HG02759 (cell line): ENCODE data around the gene NOS3.
"Not testable (repeated sequence)": the region's sequence is repeated elsewhere in the genome, so short reads cannot be mapped to it uniquely, and the experiment has no call there.

Source experiments
- ATAC-seq: cut with Tn5 transposase; IDR thresholded peaks from one replicate; pipeline ENCODE4 v1.9.1; 2021; ENCODE audit warnings: mild to moderate bottlenecking, moderate library complexity; ENCODE audit not compliant: unreplicated experiment

Gene NOS3

DNA sequence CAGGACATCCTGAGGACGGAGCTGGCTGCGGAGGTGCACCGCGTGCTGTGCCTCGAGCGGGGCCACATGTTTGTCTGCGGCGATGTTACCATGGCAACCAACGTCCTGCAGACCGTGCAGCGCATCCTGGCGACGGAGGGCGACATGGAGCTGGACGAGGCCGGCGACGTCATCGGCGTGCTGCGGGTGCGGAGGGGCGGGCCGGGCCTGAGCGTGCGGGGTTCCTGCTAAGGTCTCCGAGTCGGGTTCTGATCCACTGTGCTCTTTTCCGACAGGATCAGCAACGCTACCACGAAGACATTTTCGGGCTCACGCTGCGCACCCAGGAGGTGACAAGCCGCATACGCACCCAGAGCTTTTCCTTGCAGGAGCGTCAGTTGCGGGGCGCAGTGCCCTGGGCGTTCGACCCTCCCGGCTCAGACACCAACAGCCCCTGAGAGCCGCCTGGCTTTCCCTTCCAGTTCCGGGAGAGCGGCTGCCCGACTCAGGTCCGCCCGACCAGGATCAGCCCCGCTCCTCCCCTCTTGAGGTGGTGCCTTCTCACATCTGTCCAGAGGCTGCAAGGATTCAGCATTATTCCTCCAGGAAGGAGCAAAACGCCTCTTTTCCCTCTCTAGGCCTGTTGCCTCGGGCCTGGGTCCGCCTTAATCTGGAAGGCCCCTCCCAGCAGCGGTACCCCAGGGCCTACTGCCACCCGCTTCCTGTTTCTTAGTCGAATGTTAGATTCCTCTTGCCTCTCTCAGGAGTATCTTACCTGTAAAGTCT is 23.1 kb downstream of the NOS3 start:
- ATAC-seq: peak; percentile 42

- no peak for ATAC-seq
These were observed 24.1 kb downstream of the NOS3 start for GRCh38 chr7:151014950-151015349.

GRCh38 chr7:151015967-151016366 is 25.1 kb downstream of the NOS3 start:
- no peak for ATAC-seq

DNA sequence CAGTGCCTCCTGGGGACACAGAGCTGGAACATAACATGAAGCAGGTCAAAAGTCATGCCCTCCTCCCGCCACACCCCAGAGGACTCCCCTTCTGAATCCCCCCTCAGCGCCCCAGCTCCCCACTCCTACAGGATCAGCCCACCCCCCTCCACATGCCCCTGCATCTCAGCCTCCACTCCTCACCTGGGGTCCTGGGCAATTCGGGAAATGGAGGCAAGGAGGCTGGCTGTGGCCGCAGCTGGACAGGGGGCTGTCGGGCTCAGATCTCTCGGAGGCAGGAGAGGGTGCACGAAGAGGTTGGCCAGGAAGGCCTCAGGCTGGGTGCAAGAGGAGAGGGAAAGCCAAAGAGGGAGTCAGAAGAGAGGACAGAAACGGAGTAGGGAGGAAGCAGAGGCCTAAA is 25.7 kb downstream of the NOS3 start:
- ATAC-seq: no peak

DNA sequence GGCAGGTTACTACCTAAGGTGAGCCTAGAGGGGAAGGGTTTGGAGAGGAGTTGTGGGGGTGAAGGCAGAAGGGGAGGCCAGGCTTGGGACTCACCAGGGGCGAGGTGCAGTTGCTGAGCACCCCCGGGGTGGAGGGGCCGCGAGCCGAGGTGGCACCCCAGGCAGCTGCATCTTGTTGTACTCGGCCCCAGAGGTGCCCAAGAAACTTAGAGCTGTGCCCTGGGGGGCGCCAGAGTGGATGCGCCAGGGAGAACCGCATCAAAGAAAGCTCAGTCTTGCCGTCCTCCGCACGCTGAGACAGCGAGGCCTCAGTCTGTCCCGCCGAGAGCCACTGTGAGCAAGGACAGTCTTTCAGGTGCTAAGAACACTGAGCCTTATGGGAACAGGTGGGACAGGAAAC is 26.1 kb downstream of the NOS3 start:
- no peak for ATAC-seq

GRCh38 chr7:151017370-151017952 is 26.6 kb downstream of the NOS3 start:
- ATAC-seq: no peak

DNA sequence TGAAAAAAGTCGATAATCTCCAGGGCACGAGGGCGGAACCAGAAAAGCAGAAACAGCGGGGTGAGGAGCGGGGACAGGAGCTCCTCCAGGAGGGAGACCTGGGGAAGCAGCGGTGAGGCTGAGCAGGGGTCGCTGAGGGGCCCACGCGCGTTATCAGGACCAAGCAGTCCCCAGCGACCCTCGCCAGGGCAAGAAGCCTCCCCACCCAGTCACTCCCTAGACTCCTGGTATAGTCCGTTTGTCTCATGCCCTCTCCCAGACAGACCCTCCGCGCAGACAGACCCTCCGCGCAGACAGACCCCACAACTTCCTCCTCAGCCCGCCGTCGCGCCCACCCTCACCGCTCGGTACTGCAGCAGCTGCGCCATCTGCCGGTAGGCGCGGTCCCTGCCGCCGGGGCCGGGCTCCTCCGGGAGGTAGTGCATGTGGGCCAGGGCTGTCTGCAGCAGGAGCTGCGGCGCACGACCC is 27.2 kb downstream of the NOS3 start:
- peak; percentile 66 for ATAC-seq

GRCh38 chr7:151018421-151019129 is 27.8 kb downstream of the NOS3 start:
- ATAC-seq: no peak

DNA sequence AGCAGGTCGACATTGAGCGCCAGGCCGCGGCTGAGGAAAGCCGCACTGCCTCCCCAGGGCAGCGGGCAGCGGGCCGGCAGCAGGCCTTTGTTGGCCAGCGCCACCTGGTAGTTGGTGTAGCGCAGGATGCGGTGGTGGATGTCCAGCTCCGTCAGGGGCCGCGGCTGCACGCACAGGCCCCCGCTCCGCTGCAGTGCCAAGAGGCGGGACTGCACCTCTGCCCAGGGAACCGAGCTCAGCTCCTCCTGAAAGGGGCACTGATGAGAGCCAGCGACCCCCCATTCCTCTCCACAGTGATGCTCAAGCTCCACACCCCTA is 28.3 kb downstream of the NOS3 start:
- ATAC-seq: no peak

DNA sequence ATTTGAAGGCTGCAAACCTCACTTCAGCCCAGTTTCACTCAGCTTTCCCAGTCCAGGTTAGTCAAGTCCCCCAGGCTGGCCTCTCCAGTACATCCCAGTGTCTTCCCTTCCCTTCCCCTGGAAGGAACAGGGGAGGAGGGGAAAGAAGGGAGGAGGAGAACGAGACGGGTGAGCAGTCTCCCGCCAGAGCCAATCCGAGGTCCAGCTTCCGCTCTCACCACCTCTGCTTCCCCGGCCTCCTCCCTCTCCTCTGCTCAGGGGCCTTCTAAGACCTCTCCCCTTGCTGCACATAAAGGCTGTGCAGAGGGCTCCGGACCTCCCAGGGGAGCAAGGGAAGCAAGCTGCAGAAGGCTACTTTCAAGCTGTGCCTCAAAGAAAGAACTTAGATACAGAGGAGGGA is 29.4 kb downstream of the NOS3 start:
- no peak for ATAC-seq

DNA sequence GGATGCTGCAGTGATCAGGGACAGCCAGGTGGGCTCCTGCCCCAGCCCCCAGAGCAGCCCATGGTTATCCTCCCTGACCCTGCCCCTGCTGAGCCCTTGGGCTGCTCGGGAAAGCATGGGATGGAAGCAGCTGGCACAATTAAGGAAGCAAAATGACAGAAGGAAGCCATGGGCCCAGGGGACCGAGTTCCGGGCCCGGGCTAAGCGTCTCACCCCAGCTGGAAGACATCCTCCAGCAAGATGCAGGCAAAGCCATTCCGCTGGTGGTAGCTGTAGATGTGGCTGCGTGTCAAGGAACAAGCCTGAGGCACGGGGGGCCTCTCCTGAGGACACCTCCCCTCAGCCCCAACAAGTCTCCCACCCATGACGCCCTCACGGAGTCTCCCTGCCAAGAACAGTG is 32.4 kb downstream of the NOS3 start:
- no peak for ATAC-seq

DNA sequence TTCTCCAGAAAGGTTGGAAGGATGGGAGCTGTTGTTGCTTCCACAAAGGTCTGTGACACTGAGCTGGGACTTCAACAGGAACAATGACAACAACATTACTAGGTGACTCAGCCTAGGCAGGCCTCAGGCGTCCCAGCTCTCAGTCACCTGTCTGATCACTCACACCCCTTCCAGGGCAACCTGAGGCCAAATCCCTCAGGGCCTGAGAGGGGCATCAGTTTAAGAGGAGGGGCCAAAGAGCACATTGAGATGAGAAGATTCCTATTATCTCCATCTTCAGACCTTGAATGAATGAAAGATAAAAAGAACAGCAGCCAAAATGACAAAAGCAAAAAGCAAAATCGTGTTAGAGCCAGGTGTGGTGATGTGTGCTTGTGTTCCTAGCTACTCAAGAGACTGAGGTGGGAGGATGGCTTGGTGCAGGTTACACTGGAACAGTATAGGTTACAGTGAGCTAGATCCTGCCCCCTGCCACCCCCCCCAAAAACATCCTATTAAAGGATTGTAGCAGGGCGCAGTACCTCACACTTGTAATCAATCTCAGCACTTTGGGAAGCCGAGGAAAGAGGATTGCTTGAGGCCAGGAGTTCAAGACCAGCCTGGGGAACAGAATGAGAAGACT is 33.7 kb downstream of the NOS3 start, which contains the start of gene ATG9B:
Gene ATG9B (minus strand): TSS at position 60 of the 622 bp plus-strand sequence. CDS start 71 bp downstream, outside the sequence.
- ATAC-seq: no peak

- ATAC-seq: no peak
These were observed 35.3 kb downstream of the NOS3 start for GRCh38 chr7:151025924-151026671.

GRCh38 chr7:151026771-151027727 is 36.2 kb downstream of the NOS3 start:
- not testable (repeated sequence) for ATAC-seq

DNA sequence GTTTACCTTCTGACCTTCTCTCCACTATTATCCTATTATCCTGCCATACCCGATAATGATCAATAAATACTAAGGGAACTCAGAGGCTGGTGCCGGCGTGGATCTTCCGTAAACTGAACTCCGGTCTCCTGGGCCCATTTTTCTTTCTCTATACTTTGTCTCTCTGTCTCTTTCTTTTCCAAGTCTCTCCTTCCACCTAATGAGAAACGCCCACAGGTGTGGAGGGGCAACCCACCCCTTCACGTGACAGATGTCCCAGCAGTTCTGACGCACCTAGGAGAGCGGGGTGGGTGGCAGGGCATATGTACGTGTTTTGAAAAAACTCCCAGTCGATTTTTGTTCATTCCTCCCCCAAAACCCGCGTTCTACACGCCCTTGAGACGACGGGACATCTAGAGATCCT is 36.9 kb downstream of the NOS3 start:
- peak; percentile 1 for ATAC-seq

DNA sequence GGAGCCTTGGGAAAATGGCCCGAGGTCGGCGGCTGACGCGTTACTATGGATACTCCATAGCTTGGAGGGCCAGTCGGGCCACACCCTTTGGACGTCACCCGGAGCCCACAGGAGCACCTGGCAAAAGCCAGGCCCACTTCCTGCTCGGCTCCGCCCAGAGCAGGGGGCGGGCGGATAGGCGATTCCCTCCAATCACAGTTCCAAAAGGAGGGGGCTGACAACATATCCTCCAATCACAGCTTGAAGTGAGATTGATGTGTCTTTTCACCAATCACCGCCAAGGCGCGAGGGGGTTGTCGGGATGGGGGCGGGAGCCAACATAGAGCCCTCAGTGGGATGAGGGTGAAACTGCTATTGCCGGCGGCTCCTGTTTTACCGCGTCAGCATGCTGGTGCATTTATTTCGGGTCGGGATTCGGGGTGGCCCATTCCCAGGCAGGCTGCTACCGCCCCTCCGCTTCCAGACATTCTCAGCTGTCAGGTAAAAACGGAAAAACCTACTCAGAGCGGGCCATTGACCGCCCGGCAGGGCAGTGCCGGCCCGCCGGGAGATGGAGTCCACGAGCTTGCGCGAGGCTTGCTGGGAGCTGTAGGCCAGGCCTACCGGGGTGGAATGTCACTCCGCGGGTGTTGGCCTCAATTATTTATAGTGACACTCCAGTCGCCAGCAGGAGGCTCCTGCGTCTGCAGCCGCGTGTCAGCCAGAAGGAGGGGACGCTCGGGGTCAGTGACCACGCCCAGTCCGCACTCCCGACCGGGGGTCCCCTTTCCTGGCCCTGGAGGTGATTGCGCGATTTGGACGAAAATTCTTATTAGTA is 37.5 kb downstream of the NOS3 start, which contains the start of gene ABCB8:
Gene ABCB8 (plus strand): TSS at position 320 of the 817 bp plus-strand sequence. CDS start 66 bp downstream, at position 386.
- peak; percentile 96 for ATAC-seq

GRCh38 chr7:151028948-151029501 is 38.2 kb downstream of the NOS3 start:
- ATAC-seq: no peak

- no peak for ATAC-seq
These were observed 40.2 kb downstream of the NOS3 start for GRCh38 chr7:151031011-151031410.
